ENCODE results near the gene DTX4. TPM values are rescaled to one million over a fixed set of nuclear protein-coding genes. Genes with fewer than 3 reads are reported as not detected.
"Not testable (repeated sequence)": the region's sequence is repeated elsewhere in the genome, so short reads cannot be mapped to it uniquely, and the experiment has no call there.

The DTX4 gene
- total RNA-seq = under 1 TPM; 0.12 to 0.28 TPM

DNA sequence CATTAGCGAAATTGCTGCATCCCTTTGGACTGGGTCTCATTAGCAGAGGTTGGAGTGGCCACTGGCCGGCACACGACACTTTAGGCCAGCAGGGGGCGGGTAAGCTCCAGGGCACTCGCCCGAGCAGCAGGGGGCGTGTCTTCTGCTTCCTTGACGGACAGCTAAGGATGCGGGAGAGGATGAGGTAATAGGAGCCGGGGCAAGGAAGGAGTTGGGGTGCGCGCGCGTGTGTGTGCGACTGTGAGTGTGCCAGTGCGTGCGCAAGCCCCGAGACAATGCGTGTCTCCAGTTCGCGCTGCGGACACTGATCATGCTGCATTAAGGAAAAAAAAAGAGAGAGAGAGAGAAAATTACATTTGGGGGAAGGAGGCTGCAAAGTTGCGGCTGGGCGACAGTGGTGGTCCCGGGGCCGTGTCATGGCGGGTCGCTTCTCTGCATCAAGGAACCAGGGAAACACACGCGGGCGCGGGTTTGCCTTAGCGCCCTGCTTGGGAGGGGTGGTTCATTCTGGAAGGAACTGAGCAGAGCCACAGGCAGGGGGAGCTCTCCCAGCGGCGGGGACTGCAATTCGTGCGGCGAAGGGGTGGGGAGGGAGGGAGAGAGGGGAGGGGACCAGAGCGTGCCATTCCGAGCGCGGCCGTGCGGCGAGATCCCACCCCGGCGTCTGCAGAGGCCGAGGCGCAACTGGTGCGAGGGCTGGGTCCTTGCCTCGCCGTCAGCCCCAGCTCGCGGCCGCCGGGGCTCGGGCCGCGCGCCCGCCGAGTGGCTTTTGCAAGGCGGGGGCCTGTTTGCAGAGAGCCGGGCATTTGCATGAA lies at the start of gene DTX4:
DTX4 (plus strand) TSS at position 625 of the 815 bp plus-strand sequence. CDS start 464 bp downstream, outside the sequence.
- Mint-ChIP-seq H3K27me3 (peaks cover 35% of the 10 kb centered on the region), H3K4me3 (peak within 1 kb of the TSS; percentile 60), H3K4me1 (peaks cover 9% of the 10 kb centered on the region), H3K9me3 (ENCODE audit: low read depth) (no peaks in the 10 kb centered on the region), H3K36me3 (no peaks in the 10 kb centered on the region), H3K27ac (no peak within 1 kb of the TSS)
- CTCF ChIA-PET = interaction anchor here (0.6 to 4.2 kb wide), 44 partner anchors 9 to 615 kb away, joined by 3 to 57 read pairs (median 5); partner anchors contain the start of genes FAM111A, FAM111B, MPEG1 and OR5A1
- ATAC-seq = peak; percentile 89
- DNase-seq = peak; percentile 94

DNA sequence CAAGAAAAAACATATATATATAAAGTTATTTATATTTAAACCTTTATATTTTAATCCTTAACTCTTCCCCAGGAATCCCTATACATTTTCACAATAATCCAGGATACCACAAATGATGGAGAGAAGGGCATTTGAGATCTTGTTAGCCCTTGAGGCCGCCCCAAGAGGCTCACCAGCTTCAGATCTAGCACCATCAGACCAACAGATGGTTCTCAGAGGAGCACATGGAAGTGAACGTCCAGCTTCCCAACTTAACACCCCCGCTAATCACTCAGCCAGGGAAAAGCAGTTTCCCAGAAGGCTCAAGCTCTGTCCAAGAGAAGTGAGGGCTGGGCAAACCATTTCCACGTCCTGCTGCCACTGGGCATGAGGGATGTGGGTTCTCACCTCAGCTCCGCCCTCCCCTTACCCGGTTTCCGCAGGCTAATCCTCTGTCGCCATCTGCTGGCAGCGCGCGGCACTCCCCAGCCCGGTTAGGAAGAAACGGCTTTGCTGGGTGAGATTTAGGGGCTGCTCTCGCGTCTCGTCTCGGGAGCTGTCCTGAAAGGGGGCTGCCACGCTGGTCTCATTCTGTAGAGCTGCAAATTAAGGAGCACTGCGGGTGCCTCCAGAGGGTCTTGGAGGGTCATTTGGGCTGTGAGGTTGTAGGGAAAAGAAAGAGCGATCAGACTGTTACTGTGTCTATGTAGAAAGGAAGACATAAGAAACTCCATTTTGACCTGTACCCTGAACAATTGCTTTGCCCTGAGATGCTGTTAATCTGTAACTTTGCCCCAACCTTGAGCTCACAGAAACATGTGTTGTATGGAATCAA lies 36.1 kb upstream of the DTX4 start:
- CTCF ChIA-PET = interaction anchor here (0.6 to 2.7 kb wide), 30 partner anchors 8 to 483 kb away, joined by 3 to 42 read pairs (median 7); partner anchors contain the start of genes DTX4 and FAM111B
- ATAC-seq (peak; percentile 99), DNase-seq (peak; percentile 92)
- Mint-ChIP-seq H3K9me3 (ENCODE audit: low read depth) (peaks cover 12% of the 10 kb centered on the region), H3K4me3 (peak overlapping the region; percentile 3), H3K4me1 (peaks cover 22% of the 10 kb centered on the region), H3K27ac (peak overlapping the region; percentile 71), H3K36me3 (peaks cover 48% of the 10 kb centered on the region), H3K27me3 (no peaks in the 10 kb centered on the region)

DNA sequence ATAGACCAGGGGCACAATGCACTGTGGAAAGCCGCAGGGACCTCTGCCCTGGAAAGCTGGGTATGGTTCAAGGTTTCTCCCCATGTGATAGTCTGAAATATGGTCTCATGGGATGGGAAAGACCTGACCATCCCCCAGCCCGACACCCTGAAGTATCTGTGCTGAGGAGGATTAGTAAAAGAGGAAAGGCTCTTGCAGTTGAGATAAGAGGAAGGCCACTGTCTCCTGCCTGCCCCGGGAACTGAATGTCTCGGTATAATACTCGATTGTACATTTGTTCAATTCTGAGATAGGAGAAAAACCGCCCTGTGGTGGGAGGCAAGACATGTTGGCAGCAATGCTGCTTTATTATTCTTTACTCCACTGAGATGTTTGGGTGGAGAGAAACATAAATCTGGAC lies 35.4 kb upstream of the DTX4 start:
- Mint-ChIP-seq H3K4me1 (peaks cover 29% of the 10 kb centered on the region), H3K36me3 (peaks cover 42% of the 10 kb centered on the region)
- CTCF ChIA-PET = interaction anchor here (0.9 to 2.7 kb wide), 24 partner anchors 9 to 483 kb away, joined by 3 to 42 read pairs (median 8); partner anchors contain the start of genes DTX4 and FAM111B
- H3K9me3 Mint-ChIP-seq (ENCODE audit: low read depth); H3K4me3 Mint-ChIP-seq; DNase-seq; H3K27me3 Mint-ChIP-seq; ATAC-seq; H3K27ac Mint-ChIP-seq: not testable (repeated sequence)

DNA sequence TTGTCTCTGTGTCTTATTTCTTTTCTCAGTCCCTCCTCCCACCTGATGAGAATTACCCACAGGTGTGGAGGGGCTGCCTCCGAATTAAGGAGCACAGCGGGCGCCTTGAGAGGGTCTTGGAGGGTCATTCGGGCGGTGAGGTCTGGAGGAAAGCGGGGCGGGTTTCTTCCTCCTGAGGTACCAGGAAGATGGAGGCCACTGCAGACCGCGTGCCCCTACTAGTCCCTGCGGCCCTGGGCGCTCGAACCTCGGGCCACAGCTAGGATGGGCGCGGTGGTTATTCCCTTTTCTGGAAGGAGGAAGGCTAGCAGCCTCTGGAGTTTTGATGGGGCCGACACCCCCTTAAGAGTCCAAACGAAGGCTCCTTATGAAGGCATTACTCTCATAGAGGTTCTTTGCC lies 34.7 kb upstream of the DTX4 start:
- Mint-ChIP-seq H3K27me3 (no peaks in the 10 kb centered on the region), H3K4me1 (peaks cover 33% of the 10 kb centered on the region), H3K27ac (no peak overlapping the region), H3K4me3 (no peak overlapping the region), H3K36me3 (peaks cover 36% of the 10 kb centered on the region), H3K9me3 (ENCODE audit: low read depth) (peaks cover 7% of the 10 kb centered on the region)
- DNase-seq (no peak), ATAC-seq (no peak)
- CTCF ChIA-PET = no interaction called here

DNA sequence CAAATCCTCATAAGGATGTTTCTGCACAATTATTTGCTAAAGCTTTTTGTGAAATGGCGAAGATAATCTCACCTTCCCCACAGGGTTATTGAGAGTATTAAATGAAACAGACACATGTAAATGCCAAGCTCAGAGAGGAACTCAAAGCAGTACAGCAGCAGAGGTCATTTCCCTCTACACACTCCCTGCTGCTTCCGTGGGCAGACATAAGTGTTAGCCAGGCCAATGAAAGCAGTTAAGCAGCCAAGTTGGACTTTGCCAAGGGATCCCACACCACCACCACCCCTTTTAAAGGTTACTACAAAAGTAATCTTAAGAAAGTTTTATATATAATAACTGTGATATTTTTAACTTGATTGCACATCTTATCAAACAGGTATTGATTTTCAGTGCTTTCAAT lies 33.3 kb upstream of the DTX4 start:
- Mint-ChIP-seq H3K27me3 (no peaks in the 10 kb centered on the region), H3K9me3 (ENCODE audit: low read depth) (no peaks in the 10 kb centered on the region)

DNA sequence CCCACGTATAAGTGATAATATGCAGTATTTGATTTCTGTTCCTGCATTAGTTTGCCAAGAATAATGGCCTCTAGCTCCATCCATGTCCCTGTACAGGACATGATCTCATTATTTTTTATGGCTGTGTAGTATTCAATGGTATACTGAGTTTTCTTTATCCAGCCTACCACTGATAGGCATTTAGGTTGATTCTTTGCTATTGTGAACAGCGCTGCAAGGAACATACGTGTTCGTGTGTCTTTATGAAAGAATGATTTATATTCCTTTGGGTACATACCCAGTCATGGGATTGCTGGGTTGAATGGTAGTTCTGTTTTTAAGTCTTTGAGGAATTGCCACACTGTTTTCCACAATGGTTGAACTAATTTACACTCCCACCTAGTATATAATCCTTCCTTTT lies 30.7 kb upstream of the DTX4 start:
- no peak for ATAC-seq
- Mint-ChIP-seq H3K9me3 (ENCODE audit: low read depth) (no peaks in the 10 kb centered on the region), H3K4me1 (peaks cover 39% of the 10 kb centered on the region), H3K27ac (peak overlapping the region; percentile 97), H3K36me3 (peaks cover 26% of the 10 kb centered on the region), H3K27me3 (no peaks in the 10 kb centered on the region), H3K4me3 (peak overlapping the region; percentile 96)
- CTCF ChIA-PET = interaction anchor here (1.4 to 4.4 kb wide), 4 partner anchors 16 to 88 kb away, joined by 3 to 53 read pairs (median 8); no protein-coding TSS in a partner anchor
- DNase-seq = no peak

More for the DNA sequence above, 33.3 kb upstream of the DTX4 start:
- H3K4me1 Mint-ChIP-seq = peaks cover 37% of the 10 kb centered on the region
- CTCF ChIA-PET = interaction anchor here (3.7 to 4.4 kb wide), 2 partner anchors 19 to 85 kb away, joined by 12 to 53 read pairs; no protein-coding TSS in a partner anchor
- ATAC-seq (no peak), DNase-seq (no peak)
- H3K36me3 Mint-ChIP-seq = peaks cover 23% of the 10 kb centered on the region
- no peak overlapping the region for H3K4me3 Mint-ChIP-seq
- no peak overlapping the region for H3K27ac Mint-ChIP-seq

DNA sequence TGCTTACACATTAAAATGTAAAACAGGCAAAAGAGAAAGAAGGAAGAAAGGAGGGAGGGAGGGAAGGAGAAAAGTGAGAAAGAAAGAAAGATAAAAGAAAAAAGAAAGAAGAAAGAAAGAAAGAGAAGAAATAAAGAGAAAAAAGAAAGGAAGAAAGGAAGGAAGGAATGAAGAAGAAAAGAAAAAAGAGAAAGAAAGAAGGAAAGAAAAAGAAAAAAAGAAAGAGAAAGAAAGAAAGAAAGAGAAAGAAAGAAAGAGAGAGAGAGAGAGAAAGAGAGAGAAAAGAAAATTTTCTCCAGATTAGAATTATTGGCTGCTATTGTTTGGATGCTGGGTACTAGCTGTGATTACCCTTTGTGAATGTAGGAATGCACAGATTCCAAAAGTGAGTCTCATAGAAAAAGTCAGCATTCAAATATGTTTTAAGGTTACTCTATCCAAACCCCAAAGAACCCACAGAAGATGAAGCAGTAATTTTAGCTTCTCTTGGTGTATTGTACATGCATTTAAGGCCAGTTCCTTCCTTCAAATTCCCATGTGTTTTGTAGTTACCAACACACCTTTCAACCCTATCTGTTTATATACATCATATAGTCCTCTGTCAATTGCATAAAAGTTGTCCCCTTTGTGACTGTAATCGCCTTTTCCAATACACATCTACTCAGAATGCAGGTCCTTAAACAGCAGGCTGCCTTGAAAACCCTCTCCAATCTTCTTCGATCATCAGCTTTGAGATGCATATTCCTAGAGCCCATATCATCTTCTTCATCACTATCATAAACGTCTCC lies 30.1 kb upstream of the DTX4 start:
- Mint-ChIP-seq H3K9me3 (ENCODE audit: low read depth) (no peaks in the 10 kb centered on the region), H3K4me1 (peaks cover 42% of the 10 kb centered on the region), H3K27me3 (no peaks in the 10 kb centered on the region), H3K36me3 (peaks cover 32% of the 10 kb centered on the region), H3K27ac (peak overlapping the region; percentile 97), H3K4me3 (peak overlapping the region; percentile 96)
- CTCF ChIA-PET = interaction anchor here (1.0 to 4.4 kb wide), 10 partner anchors 10 to 89 kb away, joined by 3 to 53 read pairs (median 6); partner anchors contain the start of genes DTX4 and FAM111B
- no peak for DNase-seq
- peak; percentile 0 for ATAC-seq

DNA sequence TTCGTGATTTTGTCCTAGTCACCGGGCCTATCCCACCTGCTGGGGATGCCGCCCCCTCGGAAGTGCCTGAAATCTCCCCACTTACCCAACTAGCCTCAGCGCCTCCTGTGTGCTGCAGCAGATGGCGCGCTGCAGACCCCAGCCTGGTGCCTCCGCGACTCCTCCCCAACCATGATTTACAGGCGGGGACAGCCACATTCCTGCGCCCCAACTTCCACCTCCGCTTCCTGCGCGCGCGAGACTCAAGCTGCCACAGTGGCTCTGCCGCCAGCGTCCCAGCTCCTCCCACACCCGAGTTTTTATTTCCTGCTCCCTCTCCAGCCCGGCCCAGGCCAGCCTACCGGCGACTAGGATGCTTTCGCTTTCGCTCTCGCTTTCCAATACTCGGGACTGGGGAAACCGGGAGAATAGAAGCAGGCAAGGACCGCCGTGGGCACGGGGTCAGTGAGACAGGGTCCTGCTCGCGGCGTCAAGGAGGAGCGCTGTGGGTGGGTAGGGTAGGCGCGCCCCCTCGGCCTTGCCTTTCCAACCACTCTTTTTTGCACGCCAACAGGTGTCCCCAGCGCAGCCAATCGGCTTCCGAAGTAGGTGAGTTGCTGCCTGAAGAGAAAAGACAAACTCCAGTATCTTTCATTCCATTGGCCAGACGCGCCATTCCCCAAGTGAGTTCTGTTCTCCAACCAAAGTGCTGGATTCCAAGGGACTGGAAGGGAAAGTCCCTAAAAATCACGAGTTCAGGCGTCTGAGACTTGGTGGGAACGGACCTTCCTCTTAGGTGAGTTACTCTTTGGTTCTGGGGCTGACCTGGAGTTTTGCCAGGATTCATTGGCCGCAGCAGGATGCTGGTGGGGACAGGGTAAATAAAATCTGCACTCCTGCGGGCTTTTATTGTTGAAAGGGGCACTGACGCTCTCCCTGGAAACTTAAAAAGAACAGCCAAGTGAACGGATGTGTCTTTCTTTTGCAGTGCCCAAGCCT lies 29.1 kb upstream of the DTX4 start, which contains the start of gene FAM111A:
FAM111A (plus strand) TSS at position 327 of the 978 bp plus-strand sequence. CDS start 6,017 bp downstream, outside the sequence.
- ATAC-seq (peak; percentile 93), DNase-seq (peak; percentile 95)
- Mint-ChIP-seq H3K36me3 (peaks cover 41% of the 10 kb centered on the region), H3K27me3 (no peaks in the 10 kb centered on the region), H3K9me3 (ENCODE audit: low read depth) (no peaks in the 10 kb centered on the region), H3K27ac (peak within 1 kb of the TSS; percentile 97), H3K4me3 (peak within 1 kb of the TSS; percentile 96), H3K4me1 (peaks cover 52% of the 10 kb centered on the region)
- CTCF ChIA-PET = interaction anchor here (0.6 to 4.4 kb wide), 9 partner anchors 9 to 1848 kb away, joined by 3 to 53 read pairs (median 6); partner anchors contain the start of genes DTX4 and FAM111B

DNA sequence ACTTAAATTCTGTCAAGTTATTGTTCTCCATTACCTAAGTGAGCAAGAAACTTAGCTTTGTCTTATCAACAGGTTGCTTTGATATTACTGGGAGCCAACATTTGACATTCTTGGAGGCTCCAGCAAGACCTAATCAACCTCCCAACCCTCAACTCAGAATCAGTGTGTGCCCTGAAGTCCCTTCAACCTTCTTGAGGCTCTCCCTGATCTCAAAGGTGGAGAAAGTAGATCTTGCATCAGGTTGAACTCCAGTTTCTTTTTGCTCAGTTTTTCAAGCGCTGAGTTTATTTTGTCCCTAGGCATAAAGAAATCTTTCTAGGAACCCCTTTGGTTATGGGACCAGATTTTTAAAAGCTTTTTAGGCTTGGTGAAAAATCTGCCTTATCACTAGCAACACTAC lies 27.8 kb upstream of the DTX4 start:
- peak overlapping the region; percentile 96 for H3K4me3 Mint-ChIP-seq
- no peak for DNase-seq
- CTCF ChIA-PET = interaction anchor here (0.9 to 4.0 kb wide), 11 partner anchors 9 to 576 kb away, joined by 3 to 39 read pairs (median 5); partner anchors contain the start of genes DTX4, FAM111B and LPXN
- ATAC-seq = no peak
- H3K27me3 Mint-ChIP-seq = no peaks in the 10 kb centered on the region
- peaks cover 49% of the 10 kb centered on the region for H3K36me3 Mint-ChIP-seq
- H3K9me3 Mint-ChIP-seq (ENCODE audit: low read depth) = no peaks in the 10 kb centered on the region
- peaks cover 64% of the 10 kb centered on the region for H3K4me1 Mint-ChIP-seq
- H3K27ac Mint-ChIP-seq = peak overlapping the region; percentile 97

DNA sequence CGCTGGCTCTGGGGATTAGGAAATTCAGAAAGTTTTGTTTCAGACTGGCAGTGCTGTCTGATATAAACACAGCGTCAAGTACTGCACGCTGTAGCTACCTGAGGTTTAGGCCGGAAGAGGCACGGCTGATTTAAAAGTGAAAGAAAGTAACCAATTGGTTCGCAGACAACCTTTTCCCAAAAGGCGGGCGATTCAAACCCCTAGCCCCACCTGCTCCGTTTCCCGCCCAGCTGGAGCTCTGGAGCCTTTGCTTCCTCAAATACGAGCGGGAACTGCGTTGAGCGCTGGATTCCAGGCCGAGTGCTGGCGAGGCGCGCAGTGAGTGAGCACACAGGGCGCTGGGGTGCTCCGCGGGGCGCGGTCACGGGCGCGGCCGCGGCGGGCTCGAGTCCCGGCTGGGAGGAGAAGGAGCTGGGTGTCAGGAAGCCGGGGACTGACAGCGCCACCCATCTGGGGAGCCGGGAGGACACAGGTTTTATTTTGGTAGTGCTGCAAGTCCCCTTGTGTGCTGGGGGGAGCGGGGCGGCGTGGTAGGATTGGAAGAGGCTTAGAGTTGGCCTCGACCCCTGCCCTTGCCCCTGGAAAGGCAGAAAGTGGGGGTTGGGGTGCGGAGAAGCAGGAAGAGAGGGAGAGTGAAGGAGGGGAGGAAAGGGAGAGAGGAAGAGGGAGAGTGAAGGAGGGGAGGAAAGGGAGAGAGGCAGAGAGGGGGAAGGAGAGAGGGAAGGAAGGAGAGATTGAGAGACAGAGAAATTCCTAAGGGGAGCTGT lies 27.2 kb upstream of the DTX4 start:
- H3K27ac Mint-ChIP-seq = peak overlapping the region; percentile 97
- no peaks in the 10 kb centered on the region for H3K27me3 Mint-ChIP-seq
- DNase-seq (peak; percentile 91), ATAC-seq (peak; percentile 66)
- peak overlapping the region; percentile 96 for H3K4me3 Mint-ChIP-seq
- CTCF ChIA-PET = interaction anchor here (0.9 to 4.0 kb wide), 13 partner anchors 9 to 1344 kb away, joined by 3 to 39 read pairs (median 4); partner anchors contain the start of genes DTX4, FAM111B and LPXN
- H3K4me1 Mint-ChIP-seq = peaks cover 69% of the 10 kb centered on the region
- no peaks in the 10 kb centered on the region for H3K9me3 Mint-ChIP-seq (ENCODE audit: low read depth)
- H3K36me3 Mint-ChIP-seq = peaks cover 51% of the 10 kb centered on the region

DNA sequence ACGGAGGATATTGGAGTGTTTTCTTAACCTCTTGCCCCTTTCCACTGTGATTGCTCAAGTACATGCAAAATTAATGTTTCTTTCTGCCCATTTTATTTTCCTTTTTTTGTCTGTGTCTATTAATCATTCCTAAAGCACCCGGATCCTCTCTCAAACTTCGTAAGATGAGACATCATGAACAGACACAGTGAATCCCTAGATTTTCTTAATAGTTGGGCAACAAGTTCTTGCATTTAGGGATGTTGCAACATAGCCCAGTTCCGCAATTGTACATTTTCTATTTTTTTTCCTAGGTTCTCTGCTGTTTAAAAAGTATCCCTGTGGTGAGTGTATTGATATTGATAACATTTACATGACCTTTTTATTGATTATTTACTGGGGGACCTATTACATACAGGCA lies 26.4 kb upstream of the DTX4 start:
- no peak for ATAC-seq
- DNase-seq = no peak
- no peaks in the 10 kb centered on the region for H3K27me3 Mint-ChIP-seq
- no peaks in the 10 kb centered on the region for H3K9me3 Mint-ChIP-seq (ENCODE audit: low read depth)
- peak overlapping the region; percentile 96 for H3K4me3 Mint-ChIP-seq
- peaks cover 73% of the 10 kb centered on the region for H3K4me1 Mint-ChIP-seq
- peaks cover 57% of the 10 kb centered on the region for H3K36me3 Mint-ChIP-seq
- CTCF ChIA-PET = interaction anchor here (0.8 to 4.0 kb wide), 7 partner anchors 10 to 1345 kb away, joined by 3 to 39 read pairs (median 20); partner anchors contain the start of genes DTX4 and FAM111B
- peak overlapping the region; percentile 97 for H3K27ac Mint-ChIP-seq

Data from activated CD8-positive, alpha-beta memory T cell treated with anti-CD3 and anti-CD28 coated beads, Interleukin-2, amount 10 ng/mL, durations not matched to agents 7 days and 5 days (primary cell).